Measurements from ENCODE around the gene HARBI1.

HARBI1 gene, protein sequence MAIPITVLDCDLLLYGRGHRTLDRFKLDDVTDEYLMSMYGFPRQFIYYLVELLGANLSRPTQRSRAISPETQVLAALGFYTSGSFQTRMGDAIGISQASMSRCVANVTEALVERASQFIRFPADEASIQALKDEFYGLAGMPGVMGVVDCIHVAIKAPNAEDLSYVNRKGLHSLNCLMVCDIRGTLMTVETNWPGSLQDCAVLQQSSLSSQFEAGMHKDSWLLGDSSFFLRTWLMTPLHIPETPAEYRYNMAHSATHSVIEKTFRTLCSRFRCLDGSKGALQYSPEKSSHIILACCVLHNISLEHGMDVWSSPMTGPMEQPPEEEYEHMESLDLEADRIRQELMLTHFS

DNA sequence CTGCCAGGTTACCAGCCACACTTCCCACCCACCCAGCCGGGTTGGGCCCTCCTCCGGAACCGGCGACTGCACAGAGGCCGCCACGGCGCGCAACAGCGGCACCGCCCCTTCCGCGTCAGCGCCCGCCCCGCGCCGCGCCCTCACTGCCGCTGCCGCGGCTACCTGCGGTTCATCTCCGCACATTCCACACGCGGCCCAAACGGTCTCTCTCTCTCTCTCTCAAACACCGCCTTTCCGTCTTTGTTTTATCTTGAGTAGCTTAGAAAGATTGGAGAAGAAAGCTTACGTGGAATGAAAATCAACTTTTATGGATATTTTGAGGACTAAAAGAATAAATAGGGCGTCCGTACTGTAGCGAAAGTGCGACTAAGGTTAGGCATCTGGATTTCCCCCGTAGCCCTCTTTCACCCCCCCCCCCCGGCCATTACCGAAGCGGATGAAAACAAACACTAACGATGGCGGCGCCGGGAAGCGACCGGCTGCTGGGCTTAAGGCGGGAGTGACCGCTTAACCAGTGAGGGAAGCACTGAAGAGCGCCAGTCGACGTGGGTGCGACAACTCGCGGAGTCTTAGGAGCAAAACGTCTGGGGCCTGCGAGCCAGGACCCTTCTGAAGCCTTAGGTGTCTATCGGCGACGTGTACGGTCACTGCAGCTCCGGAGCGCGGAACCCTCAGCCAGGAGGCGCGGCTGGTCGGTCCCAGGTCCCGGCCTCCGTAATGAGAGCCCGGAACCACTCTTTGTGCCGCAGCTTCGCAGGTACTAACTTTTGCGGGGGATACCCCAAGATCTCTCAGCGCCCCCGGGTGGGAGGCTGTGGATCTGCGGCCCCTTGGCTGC lies at the start of gene HARBI1, which contains the start of gene ATG13:
TSS of gene HARBI1 (minus strand) at position 94 of the 838 bp plus-strand sequence. CDS start 990 bp downstream, outside the sequence.
TSS of gene ATG13 (plus strand) at position 420 of the 838 bp plus-strand sequence. CDS start 26,739 bp downstream, outside the sequence.
- in situ Hi-C loops (cut with MboI; ENCODE audit: low pct_unique_long_range_greater_than_20kb, low sequenced_read_pairs): no loop called here
- DNase-seq: peak; percentile 92

DNA sequence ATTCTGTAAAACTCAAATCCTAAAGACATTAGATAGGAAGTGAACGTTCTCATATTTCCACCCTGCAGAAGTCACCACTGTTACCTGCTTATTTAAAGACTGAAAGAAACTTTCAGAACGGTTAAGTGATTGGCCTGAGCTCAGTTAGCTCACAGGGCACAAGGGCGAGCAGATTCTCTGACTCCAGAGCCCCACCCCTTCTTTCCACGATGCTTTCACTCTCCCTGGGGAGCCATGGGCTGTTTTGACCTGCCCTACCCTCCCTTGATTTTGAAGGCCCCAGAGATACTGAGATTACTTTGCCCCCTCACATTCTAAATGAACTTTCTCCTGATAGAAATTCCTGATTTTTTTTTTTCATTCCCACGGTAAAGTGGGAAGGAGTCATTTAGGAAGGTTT lies 49.5 kb upstream of the HARBI1 start:
- DNase-seq: no peak
- in situ Hi-C loops (cut with MboI; ENCODE audit: low pct_unique_long_range_greater_than_20kb, low sequenced_read_pairs): no loop called here

DNA sequence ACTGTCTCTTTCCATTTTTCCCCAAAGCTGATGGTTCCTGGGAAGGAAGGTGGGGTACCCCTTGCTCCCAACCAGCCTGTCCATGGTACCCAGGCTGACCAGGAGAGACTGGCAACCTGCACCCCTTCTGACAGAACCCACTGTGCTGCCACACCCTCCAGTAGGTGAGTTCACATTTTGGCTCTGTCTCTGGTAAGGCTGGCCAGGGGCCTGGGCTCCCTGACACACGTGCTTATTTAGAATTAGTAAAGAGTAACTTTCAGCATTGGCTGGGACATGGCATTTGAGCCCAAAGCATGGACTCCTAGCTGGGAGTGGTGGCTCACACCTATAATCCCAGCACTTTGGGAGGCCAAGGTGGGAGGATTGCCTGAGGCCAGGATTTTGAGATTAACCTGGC lies 48.3 kb upstream of the HARBI1 start:
- in situ Hi-C loops (cut with MboI; ENCODE audit: low pct_unique_long_range_greater_than_20kb, low sequenced_read_pairs): no loop called here
- no peak for DNase-seq

DNA sequence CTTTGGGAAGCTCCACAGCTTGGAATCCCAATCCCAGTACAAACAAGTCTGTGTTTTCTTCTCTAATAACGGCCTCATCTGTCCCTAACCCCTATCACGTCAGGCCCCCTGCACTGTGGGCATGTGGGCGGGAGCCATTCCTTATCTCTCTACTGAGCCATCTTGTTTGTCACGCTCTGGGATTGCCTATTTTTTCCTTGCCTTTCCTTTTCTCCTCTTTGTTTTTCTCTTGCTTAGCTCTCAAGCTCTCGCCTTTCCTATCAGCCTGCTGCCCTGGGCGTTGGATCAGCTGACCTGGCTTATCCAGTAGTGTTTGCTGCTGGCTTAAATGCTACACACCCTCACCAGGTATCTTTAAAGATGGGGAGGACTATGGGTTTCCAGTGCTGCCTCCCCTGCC lies 47.6 kb upstream of the HARBI1 start:
- DNase-seq: no peak
- in situ Hi-C loops (cut with MboI; ENCODE audit: low pct_unique_long_range_greater_than_20kb, low sequenced_read_pairs): no loop called here

DNA sequence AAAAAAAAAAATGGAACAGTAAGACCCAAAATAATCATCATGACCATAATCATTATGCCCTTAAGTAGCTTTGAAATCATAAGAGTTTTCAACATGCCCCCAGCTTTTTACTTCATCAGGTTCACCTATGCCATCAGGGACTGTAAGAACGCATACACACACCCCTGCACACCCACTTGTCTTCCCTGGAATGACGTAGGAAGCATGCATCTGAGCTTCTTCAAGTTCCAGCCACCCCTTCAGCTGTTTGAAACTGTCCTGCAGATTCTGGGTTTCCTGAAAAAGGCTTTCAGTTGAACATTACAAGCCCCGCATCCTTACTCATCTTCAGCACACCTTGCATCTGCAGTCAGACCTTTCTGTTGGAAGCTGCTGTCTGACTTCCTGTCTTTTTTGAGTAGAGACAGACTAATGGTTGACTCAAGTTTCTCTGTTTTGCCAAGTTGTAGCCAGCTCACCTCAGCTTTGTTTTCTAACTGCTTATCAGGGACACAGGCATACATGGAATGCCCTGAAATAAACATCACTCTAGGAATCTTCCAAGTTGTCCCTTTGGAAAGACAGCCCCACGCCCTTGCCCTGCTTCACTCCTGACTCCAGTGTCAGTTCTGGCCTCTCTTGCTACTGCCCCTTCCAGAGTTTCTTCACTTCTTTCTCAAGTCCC lies 46.4 kb upstream of the HARBI1 start:
- in situ Hi-C loops (cut with MboI; ENCODE audit: low pct_unique_long_range_greater_than_20kb, low sequenced_read_pairs): no loop called here
- DNase-seq: no peak

DNA sequence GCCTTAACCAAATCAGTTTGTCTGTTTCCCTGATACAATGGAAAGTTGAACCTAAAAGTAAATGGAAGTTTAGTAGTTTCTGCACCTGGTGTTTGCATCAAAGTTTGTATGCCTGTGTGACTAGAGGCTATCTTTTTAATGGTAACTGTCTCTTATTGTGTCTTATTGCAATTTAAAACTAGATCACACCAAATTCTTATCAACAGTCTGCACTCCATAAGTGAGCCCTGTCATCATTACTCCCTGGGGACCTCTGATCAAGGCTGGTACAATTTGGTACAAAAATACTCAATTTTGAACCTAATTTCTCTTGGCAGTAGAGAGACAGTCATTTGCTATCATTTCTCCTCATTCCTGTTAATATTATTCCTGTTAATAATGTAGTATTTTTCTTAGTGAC lies 45.3 kb upstream of the HARBI1 start:
- in situ Hi-C loops (cut with MboI; ENCODE audit: low pct_unique_long_range_greater_than_20kb, low sequenced_read_pairs): no loop called here

DNA sequence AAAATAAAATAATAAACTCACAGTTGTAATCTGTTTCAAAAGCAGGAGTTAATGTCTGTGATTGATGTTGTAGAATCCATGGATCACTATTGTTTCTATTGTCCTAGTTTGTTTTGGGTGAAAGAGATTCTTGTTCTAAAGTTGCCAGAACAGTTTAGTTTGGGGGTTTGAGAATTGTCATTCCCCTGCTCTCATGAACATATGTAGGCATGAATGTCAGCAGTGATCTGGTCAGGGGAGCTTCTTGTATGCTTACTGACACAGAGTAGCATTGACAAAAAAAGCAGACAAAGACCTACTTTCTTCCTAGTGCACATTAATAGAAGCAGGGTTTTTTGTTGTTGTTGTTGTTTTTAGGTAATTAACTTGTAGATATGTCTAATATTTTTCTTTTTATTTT lies 44.8 kb upstream of the HARBI1 start:
- in situ Hi-C loops (cut with MboI; ENCODE audit: low pct_unique_long_range_greater_than_20kb, low sequenced_read_pairs): no loop called here
- DNase-seq: no peak

More for the DNA sequence above, 45.3 kb upstream of the HARBI1 start:
- no peak for DNase-seq

DNA sequence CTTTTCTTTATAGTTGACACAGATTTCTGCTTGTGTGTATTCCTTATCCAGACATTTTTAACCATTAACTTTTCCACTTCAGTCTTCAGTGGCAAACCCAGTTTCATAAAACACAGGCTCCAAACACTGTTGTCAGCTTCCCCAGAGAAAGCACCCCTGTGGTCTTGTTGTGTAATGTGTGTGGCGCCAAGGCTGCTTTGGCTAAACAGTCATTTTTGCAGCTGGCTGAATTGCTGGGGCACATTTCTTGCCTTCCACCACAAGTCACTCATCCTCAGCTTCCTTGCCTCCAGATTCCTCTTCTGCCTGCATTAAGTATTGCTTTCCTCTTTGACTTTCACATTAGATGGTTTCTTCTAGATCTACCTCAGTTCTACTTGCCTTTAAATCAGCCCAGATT lies 42.9 kb upstream of the HARBI1 start:
- in situ Hi-C loops (cut with MboI; ENCODE audit: low pct_unique_long_range_greater_than_20kb, low sequenced_read_pairs): no loop called here
- DNase-seq: peak; percentile 73

DNA sequence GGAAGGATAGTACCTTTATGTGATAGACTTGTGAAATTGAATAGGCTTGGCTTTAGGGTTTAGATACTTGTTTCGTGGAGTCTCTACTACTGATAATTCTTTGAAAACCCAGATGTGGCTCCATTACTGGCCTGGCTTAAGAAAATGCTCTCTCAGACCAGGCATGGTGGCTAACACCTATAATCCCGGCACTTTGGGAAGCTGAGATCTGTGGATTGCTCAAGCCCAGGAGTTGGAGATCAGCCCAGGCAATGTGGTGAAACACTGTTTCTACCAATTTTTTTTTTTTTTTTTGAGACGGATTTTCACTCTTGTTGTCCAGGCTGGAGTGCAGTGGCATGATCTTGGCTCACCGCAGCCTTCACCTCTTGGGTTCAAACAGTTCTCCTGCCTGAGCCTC lies 41.2 kb upstream of the HARBI1 start:
- in situ Hi-C loops (cut with MboI; ENCODE audit: low pct_unique_long_range_greater_than_20kb, low sequenced_read_pairs): no loop called here
- no peak for DNase-seq

DNA sequence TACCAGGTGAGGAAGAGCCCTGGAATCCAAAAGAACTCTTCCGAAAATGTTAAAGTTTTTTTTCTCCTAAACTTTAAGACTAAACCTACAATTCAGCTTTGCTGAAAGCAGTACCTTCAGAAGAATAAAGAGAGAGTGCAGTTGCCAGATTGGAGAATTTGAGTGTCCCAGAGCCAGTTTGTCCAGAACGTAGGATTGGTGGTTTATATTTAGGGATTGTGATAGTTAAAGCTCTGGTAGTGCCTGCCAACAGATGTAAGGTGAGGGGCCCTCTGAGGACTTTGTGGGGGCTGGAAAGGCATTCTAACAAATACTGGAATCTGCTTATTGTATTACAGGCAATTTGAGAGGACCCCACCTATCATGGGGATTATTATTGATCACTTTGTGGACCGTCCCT lies 40.2 kb upstream of the HARBI1 start:
- no peak for DNase-seq
- in situ Hi-C loops (cut with MboI; ENCODE audit: low pct_unique_long_range_greater_than_20kb, low sequenced_read_pairs): no loop called here

DNA sequence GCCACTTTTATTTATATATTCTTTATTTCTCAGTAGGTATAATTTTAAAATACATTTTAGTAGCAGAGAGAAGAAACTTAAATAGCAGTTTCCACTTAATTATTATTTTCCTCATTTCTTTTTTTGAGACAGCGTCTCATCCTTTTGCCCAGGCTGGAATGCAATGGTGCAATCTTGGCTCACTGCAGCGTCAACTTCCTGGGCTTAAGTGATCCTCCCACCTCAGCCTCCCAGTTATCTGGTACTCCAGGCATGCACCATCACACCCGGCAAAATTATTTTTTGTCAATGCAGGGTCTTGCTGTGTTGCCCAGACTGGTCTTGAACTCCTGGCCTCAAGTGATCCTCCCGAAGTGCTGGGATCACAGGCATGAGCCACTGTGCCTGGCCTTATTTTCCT lies 38.6 kb upstream of the HARBI1 start:
- in situ Hi-C loops (cut with MboI; ENCODE audit: low pct_unique_long_range_greater_than_20kb, low sequenced_read_pairs): no loop called here

DNA sequence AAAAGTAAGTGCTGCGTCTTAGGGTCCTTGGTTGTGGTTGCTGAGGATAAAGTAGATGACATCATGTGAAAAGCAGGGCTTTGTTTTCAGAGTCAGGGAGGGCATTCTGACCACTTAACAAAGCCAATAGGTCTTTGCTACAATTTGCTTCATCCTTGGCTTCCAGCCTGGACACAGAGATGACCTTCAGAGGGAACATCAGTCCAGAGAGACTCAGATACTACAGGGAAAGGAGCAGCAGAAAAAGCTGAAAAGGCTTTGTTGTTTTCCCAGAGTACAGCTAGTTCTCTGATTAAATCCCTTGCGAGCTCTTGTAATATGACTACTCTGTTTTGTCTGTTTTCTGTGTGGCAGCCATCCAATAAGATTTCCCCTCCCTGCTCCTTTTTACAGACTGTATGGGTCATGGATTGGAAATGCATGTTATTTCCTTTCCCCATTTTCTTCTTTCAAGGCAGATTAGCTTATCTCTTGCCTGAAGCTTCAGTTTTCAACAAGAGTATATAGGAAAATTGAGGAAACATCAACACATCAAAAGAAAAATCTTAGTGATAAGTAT lies 32.2 kb upstream of the HARBI1 start:
- in situ Hi-C loops (cut with MboI; ENCODE audit: low pct_unique_long_range_greater_than_20kb, low sequenced_read_pairs): no loop called here
- DNase-seq: no peak

More for the DNA sequence above, 38.6 kb upstream of the HARBI1 start:
- DNase-seq: no peak

DNA sequence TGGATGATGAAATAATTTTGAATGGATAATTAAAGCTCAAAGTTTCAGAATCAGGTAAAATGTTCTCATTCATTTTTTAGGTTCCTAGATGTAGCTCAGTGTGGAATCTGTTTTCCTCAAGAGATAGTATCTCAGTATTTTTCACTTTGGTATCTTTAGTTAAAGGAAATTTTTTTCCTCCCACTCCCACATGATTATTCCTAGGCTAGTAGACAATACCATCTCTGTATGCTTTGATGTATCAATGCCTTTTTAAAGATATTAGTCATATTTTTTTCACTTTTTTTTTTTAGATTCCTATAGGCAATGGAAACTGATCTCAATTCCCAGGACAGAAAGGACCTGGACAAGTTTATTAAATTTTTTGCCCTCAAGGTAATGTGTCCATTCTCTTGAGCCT lies 27.0 kb upstream of the HARBI1 start:
- in situ Hi-C loops (cut with MboI; ENCODE audit: low pct_unique_long_range_greater_than_20kb, low sequenced_read_pairs): no loop called here
- no peak for DNase-seq

DNA sequence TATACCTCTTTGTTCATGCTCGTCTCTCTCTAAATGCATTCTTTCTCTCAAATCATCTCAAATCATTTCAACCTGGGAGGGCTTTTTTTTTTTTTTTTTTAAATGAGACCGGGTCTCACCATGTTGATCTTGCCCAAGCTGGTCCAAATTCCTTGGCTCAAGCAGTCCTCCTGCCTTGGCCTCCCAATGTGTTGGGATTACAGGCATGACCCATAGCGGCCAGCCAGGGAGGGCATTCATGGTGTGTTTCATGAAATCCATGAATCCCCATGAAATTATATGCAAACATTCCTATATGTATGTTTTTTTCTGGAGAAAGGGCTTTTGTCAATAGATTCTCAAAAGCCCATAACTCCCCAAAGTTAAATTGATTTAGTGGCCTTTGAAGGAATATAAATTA lies 26.5 kb upstream of the HARBI1 start:
- in situ Hi-C loops (cut with MboI; ENCODE audit: low pct_unique_long_range_greater_than_20kb, low sequenced_read_pairs): no loop called here
- DNase-seq: no peak

DNA sequence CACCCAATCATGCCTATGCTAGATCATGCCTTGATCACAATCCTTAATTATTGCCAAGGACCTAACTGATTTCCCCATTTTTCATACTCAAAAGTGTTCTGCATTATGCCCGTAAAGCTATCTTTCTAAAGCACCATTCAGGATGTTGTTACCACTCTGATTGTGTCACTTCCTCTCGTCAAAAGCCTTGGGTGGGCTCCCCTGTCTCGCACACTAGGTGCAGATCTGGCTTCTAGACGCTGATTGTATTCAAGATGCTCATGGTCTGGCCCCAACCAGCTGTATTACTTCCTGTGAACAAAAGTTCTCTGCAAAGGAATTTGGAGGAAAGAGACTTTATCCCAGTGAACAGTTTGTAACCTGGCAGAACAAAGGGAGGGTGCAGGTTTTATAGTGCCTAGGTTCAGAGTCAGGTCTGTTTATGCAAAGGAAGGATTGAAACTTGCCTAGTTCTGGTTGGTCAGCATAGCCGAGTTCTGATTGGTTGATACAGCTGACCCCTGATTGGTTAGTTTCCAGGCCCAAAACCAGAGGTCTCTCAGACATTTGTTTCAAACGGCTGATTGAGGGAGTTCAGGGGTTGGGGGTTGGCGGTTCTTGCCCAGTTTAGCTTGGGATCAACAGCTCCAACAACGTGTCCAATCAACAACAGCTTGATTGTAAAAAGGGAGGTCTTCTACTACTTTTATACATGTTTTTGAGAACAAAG lies 25.8 kb upstream of the HARBI1 start:
- peak; percentile 9 for DNase-seq

DNA sequence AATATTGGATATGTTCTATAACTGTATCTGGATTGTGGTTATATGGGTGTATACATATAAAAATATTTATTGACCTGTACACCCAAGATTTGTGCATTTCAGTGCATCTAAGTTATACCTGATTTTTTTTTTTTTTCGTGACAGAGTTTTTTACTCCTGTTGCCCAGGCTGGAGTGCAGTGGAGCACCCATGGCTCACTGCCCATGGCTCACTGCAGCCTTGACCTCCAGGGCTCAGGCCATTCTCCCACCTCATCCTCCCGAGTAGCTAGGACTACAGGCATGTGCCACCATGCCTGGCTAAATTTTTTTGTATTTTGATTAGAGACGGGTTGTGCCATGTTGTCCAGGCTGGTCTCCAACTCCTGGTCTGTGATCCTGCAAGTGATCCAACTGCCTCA lies 24.6 kb upstream of the HARBI1 start:
- in situ Hi-C loops (cut with MboI; ENCODE audit: low pct_unique_long_range_greater_than_20kb, low sequenced_read_pairs): no loop called here
- no peak for DNase-seq

More for the DNA sequence above, 25.8 kb upstream of the HARBI1 start:
- in situ Hi-C loops (cut with MboI; ENCODE audit: low pct_unique_long_range_greater_than_20kb, low sequenced_read_pairs): no loop called here

DNA sequence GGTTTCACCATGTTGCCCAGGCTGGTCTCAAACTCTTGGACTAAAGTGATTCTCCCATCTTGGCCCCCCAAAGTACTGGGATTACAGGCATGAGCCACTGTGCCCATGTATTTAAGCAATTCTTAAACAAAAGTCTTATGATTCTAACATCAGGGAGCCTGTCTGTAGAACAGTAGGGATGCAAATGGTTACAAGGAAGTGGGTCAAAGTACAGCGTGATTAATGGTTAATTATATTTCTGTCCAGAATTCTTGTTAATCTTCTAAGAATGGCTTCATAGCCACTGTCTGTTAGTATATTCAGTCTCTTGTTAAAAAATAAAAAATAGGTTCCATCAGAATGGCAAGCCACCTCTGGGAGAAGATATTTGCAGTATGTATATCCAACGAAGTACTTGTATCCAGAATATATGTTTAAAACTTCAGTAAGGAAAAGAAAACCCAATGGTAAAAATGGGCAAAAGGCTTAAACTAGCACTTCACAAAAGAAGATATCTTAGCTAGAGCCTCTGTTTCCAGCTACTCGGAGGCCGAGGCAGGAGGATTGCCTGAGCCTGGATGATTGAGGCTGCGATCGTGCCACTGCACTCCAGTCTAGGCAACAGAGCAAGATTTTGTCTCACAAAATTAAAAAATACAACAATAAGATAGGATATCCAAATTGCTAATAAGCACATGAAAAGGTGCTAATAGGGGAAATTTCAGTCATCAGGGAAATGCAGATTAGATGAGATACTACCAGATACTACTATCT lies 23.2 kb upstream of the HARBI1 start:
- in situ Hi-C loops (cut with MboI; ENCODE audit: low pct_unique_long_range_greater_than_20kb, low sequenced_read_pairs): no loop called here
- no peak for DNase-seq

DNA sequence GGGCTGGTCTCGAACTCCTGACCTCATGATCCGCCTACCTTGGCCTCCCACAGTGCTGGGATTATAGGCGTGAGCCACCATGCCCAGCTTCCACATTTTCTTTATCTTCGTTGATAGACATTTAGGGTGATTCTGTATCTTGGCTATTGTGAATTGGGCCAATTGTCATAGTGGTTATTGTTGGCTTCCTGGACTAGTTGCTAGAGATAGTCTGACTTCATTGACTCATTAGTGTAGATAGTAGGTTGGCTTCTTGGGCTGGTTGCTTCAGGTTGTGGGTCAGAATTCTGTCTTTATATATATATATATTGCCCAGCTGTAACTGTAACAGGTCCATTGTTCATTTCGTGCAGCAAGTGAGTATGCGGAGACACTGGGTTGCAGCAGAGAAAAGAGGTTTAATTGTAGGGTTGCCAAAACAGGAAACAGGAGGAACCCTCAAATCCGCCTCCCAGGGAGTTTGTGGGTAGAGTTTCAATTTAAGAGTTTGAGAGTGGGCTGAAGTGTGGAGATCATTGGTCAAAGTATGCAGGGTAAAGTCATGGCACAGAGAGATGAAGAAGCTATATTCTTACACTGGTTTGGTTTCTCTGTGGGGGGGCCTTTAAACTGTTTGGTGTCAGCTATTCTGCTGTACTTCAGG lies 22.3 kb upstream of the HARBI1 start:
- in situ Hi-C loops (cut with MboI; ENCODE audit: low pct_unique_long_range_greater_than_20kb, low sequenced_read_pairs): no loop called here
- DNase-seq: peak; percentile 92

Data from KBM-7 (cell line).